ENCODE data around the gene C10orf88.

The C10orf88 gene

GRCh38 chr10:122962405-122962804, 8.4 kb upstream of the C10orf88 start:
- DNase-seq (ENCODE audit: extremely low spot score), result no peak
- ChIA-PET CTCF (no interaction called here), POLR2A (interaction anchor here (0.8 to 1.1 kb wide), 2 partner anchors 9 to 18 kb away, joined by 3 read pairs; partner anchors contain the start of gene PSTK)
- TF ChIP-seq LEF1 (IDR thresholded peaks at IDR 0.05; ENCODE audit: borderline replicate concordance) (no peak), ELF4 (IDR thresholded peaks at IDR 0.05) (no peak), FOXA1 (IDR thresholded peaks at IDR 0.05) (no peak), L3MBTL2 (conservative IDR thresholded peaks at IDR 0.05) (no peak), CTBP1 (IDR thresholded peaks at IDR 0.05; ENCODE audit: borderline replicate concordance) (no peak), NFRKB (IDR thresholded peaks at IDR 0.05) (no peak), ZNF384 (IDR thresholded peaks at IDR 0.05) (no peak), PKNOX1 (IDR thresholded peaks at IDR 0.05) (no peak), TARDBP (IDR thresholded peaks at IDR 0.05) (no peak), ARNT (IDR thresholded peaks at IDR 0.05) (no peak), SUZ12 (IDR thresholded peaks at IDR 0.05) (no peak), FOXK2 (IDR thresholded peaks at IDR 0.05) (no peak), FOXM1 (IDR thresholded peaks at IDR 0.05; ENCODE audit: borderline replicate concordance) (no peak), BHLHE40 (IDR thresholded peaks at IDR 0.05; ENCODE audit: borderline replicate concordance) (no peak), SP1 (IDR thresholded peaks at IDR 0.05) (no peak), HDGF (IDR thresholded peaks at IDR 0.05; ENCODE audit: borderline replicate concordance) (no peak)

GRCh38 chr10:122957474-122957873, 3.4 kb upstream of the C10orf88 start:
- no peak for DNase-seq (ENCODE audit: extremely low spot score)
- ChIA-PET POLR2A (interaction anchor here (1.7 kb wide), 1 partner anchor 23 kb away, joined by 8 read pairs; the partner anchor contains the start of gene PSTK), CTCF (no interaction called here)
- TF ChIP-seq TARDBP (IDR thresholded peaks at IDR 0.05) (no peak), CTBP1 (IDR thresholded peaks at IDR 0.05; ENCODE audit: borderline replicate concordance) (no peak), FOXM1 (IDR thresholded peaks at IDR 0.05; ENCODE audit: borderline replicate concordance) (no peak), SUZ12 (IDR thresholded peaks at IDR 0.05) (no peak), FOXK2 (IDR thresholded peaks at IDR 0.05) (no peak), ARNT (IDR thresholded peaks at IDR 0.05) (no peak), FOXA1 (IDR thresholded peaks at IDR 0.05) (no peak), ELF4 (IDR thresholded peaks at IDR 0.05) (no peak), NFRKB (IDR thresholded peaks at IDR 0.05) (no peak), SP1 (IDR thresholded peaks at IDR 0.05) (no peak), HDGF (IDR thresholded peaks at IDR 0.05; ENCODE audit: borderline replicate concordance) (no peak), ZNF384 (IDR thresholded peaks at IDR 0.05) (no peak)

- DNase-seq (ENCODE audit: extremely low spot score), result no peak
- POLR2A ChIA-PET, result no interaction called here
- CTCF ChIA-PET, result no interaction called here
- TF ChIP-seq NFRKB (IDR thresholded peaks at IDR 0.05) (no peak), HDGF (IDR thresholded peaks at IDR 0.05; ENCODE audit: borderline replicate concordance) (no peak), ZNF384 (IDR thresholded peaks at IDR 0.05) (no peak), PKNOX1 (IDR thresholded peaks at IDR 0.05) (no peak), CTBP1 (IDR thresholded peaks at IDR 0.05; ENCODE audit: borderline replicate concordance) (no peak), BHLHE40 (IDR thresholded peaks at IDR 0.05; ENCODE audit: borderline replicate concordance) (no peak), FOXA1 (IDR thresholded peaks at IDR 0.05) (no peak), SUZ12 (IDR thresholded peaks at IDR 0.05) (no peak), FOXM1 (IDR thresholded peaks at IDR 0.05; ENCODE audit: borderline replicate concordance) (no peak), SP1 (IDR thresholded peaks at IDR 0.05) (no peak), LEF1 (IDR thresholded peaks at IDR 0.05; ENCODE audit: borderline replicate concordance) (no peak), L3MBTL2 (conservative IDR thresholded peaks at IDR 0.05) (no peak), ARNT (IDR thresholded peaks at IDR 0.05) (no peak)
Observed at GRCh38 chr10:122955892-122956291, 1.9 kb upstream of the C10orf88 start.

GRCh38 chr10:122954731-122955050, 664 bp upstream of the C10orf88 start:
- DNase-seq (ENCODE audit: extremely low spot score), result peak; percentile 5
- POLR2A ChIA-PET, result interaction anchor here (0.9 to 1.8 kb wide), 2 partner anchors 26 to 28 kb away, joined by 3 to 17 read pairs; partner anchors contain the start of gene PSTK
- no peak for TF ChIP-seq CTBP1 (IDR thresholded peaks at IDR 0.05; ENCODE audit: borderline replicate concordance)
- CTCF ChIA-PET, result no interaction called here

- ChIA-PET POLR2A (no interaction called here), CTCF (no interaction called here)
- DNase-seq (ENCODE audit: extremely low spot score), result no peak
- no peak for TF ChIP-seq SUZ12 (IDR thresholded peaks at IDR 0.05)
- no peak for TF ChIP-seq ZNF384 (IDR thresholded peaks at IDR 0.05)
Observed at GRCh38 chr10:122949296-122949695, 4.7 kb downstream of the C10orf88 start.

GRCh38 chr10:122939856-122940543, 14.0 kb downstream of the C10orf88 start:
- ChIA-PET CTCF (no interaction called here), POLR2A (no interaction called here)
- no peak for DNase-seq (ENCODE audit: extremely low spot score)
- TF ChIP-seq SUZ12 (IDR thresholded peaks at IDR 0.05) (no peak), PKNOX1 (IDR thresholded peaks at IDR 0.05) (no peak), LEF1 (IDR thresholded peaks at IDR 0.05; ENCODE audit: borderline replicate concordance) (no peak), SP1 (IDR thresholded peaks at IDR 0.05) (no peak), FOXM1 (IDR thresholded peaks at IDR 0.05; ENCODE audit: borderline replicate concordance) (no peak)

All from HEK293T (cell line).